ENCODE measurements around the gene ZNHIT2. TPM values are rescaled to one million over a fixed set of nuclear protein-coding genes. Genes with fewer than 3 reads are reported as not detected.

The ZNHIT2 gene
- polyA plus RNA-seq, 3 donors, result 4.6 to 6.0 (median 5.0) TPM

DNA sequence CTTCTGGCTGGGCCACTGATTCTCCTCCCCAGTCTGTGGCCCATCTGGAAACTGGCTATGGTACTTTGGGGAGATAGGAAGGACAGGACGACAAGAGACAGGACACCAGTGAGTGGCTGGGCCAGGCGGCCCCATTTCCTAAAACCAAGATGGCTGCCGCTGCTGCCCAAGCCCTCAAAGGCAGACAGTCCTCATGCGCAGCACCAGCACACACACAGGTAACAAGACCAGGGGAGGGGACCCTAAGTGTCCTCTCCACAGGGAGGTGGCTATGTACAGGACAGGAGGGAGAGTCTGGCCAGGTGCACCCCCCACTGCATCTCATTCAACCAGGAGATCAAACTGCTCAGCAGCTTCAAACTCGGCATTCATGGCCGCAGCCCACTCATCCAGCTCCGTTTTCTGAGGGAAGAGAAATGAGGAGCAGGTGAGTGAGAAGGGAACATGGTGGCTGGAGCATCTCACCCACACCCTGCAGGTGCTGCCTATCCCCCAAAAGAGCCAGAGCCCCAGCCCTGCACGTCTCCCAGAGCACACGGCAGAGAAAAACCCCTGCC, 38.6 kb downstream of the ZNHIT2 start:
- no peak for DNase-seq (ENCODE audit: low read depth in 3 of 3, low spot score in 2 of 3)

DNA sequence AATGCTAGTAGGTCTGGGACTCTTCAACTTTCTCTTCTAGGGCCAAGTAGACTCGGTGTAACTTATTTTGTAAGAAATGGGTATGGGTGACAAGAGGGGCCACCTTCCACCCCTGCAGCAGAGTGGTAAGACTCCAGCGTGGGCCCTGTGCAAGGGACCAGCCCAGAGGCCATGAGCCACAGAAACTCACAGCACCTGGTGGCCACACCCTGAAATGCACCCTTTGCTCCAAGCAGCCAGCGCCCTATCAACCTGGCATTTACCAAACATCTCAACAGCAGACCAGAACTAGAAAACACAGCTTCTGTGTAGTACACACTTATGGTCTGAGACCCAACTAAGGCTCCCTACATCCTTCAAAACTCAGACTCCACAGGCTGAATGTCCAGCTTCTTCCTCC, 39.4 kb downstream of the ZNHIT2 start:
- DNase-seq (ENCODE audit: low read depth in 3 of 3, low spot score in 2 of 3), result no peak

DNA sequence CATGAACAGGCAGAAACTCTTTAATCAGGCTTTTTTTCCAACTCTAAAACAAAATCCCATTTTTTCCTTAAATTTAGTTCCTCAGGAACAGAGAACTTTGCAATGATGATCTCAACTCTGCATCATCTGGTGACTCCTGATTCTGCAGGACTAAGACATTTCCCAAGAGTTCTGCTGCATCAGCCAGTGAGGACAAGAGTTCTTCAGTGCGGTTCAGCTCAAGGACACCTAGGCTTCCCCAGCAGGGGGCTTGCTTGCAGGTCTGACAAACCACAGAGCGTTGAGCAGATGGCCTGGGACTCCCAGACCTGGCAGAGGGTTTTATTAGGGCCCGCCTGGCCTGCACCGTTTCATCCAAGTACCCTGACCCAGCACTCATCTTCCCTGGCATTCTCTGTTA, 40.0 kb downstream of the ZNHIT2 start:
- DNase-seq (ENCODE audit: low read depth in 3 of 3, low spot score in 2 of 3), result no peak

DNA sequence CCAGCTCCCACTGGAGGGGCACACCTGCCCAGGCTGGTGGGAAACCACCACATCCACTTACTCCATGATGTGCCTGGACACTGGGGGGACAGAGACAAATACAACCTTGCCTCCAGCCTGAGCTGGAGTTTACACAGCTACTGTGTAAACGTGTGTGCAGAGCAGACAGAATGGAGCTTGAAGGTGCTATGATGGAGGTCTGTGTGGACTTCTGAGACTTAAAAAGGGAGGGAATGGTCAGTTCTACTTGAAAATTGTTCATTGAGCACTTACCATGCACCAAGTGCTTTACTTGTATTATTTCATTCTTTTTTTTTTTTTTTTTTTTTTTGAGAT, 44.9 kb downstream of the ZNHIT2 start:
- no peak for DNase-seq (ENCODE audit: low read depth in 3 of 3, low spot score in 2 of 3)

DNA sequence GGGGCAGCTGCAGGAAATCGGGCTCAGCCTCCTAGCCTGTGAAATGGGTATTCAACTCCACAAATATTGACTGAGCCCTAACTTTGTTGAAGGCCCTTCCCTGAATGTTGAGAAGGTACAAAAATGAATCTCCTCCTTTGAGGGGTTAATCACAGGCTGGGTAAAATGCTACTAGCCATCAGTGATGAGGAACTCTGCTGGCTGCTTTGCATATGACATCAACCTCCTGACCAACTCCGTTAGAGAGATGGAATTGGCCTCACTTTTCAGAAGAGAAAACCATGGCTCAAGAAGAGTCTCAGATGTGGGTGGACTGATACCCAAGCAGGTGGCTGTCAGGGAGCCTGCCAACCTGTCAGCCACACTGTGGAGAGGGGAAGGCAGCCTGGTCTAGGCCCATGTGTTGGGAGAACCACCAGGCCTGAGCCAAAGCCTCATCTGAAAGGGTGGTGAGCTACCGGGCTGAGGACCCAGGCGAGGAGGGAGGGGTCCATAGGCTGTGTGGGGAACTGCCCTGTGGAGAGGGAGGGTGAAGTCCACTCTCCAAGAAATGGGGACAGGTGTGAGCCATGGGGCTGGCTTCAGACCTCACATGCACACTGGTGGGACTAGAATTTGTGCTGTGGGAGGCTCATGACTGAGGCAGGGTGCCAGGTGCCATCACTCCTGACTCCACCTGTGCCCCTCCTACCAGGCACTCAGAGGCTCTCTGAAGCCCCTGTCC, 45.4 kb downstream of the ZNHIT2 start:
- no peak for DNase-seq (ENCODE audit: low read depth in 3 of 3, low spot score in 2 of 3)

DNA sequence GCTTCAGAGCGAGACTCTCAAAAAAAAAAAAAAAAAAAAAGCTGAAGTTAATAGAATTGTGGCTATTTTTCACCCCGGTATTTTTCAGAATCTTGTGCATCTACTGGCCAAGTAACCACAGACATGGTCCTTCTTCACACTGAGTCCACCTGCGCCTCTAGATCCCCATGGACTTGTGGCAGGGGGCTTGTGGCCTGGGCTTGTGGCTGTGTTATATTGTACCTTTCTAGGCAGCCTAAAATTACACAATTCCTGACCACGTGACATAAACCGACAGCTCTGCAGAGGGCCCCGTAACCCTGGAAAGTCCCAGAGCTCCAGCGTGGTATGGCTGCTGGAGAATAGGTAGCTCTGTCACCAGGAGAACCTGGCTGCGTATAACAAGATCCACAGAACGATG, 48.3 kb downstream of the ZNHIT2 start:
- DNase-seq (ENCODE audit: low read depth in 3 of 3, low spot score in 2 of 3), result no peak

DNA sequence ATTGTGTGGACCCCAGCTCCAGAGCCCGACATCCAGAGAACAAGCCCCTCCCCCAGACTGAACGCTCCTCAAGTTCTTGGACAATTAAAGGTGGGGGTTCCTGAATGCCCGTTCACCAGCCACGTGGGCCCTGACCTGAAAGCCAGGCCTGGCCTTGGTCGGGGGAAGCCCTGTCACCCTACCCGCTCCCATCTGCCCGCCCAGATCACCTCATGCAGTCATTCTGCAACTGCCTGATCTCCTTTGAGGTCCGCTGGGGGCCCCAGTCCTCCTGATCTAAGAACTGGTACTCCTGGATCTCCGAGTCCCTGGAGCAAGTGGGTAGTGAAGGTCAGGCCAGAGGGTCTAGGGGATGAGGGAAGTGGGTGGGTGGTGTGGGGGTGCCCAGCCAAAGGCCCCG, 50.1 kb downstream of the ZNHIT2 start:
- DNase-seq (ENCODE audit: low read depth in 3 of 3, low spot score in 2 of 3), result no peak

DNA sequence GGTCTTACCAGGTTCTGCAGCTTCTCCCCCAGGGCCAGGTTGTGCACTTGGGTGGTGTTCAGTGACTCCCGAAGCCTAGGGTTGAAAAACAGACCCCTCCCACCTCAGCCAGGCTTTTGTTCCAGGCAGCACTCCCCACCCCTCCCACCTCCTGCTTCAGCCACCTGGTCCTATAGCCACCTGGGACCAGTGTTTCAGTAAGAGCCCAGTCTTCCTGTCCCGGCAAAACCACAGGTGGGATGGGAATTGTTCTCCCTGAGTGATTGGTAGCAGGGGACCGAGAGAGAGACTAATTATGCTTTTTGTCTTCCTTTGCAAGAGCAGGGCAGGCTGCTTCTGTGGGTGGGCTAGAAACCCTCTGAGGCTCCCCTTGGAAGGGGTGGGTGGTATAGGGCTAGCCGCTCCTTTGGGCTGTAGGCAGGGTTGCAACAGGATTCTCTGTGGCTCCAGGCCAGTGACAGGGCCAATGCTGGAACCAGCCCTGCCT, 50.7 kb downstream of the ZNHIT2 start:
- DNase-seq (ENCODE audit: low read depth in 3 of 3, low spot score in 2 of 3), result no peak

Other genes starting within 250 kb of the ZNHIT2 start
- 10 to 100 TPM; 44.6 to 63.5 (median 49.4) TPM for gene EHD1, start 239.1 kb downstream of the ZNHIT2 start, polyA plus RNA-seq (ENCODE audit: insufficient read length in 3 of 3)
- gene ATG2A, start 200.5 kb downstream of the ZNHIT2 start, polyA plus RNA-seq (ENCODE audit: insufficient read length in 3 of 3), result 10 to 100 TPM; 12.8 to 14.0 (median 13.2) TPM
- gene PPP2R5B, start 193.0 kb downstream of the ZNHIT2 start, polyA plus RNA-seq (ENCODE audit: insufficient read length in 3 of 3), result 10 to 100 TPM; 14.3 to 16.3 (median 16.0) TPM
- 1 to 10 TPM; 1.5 to 1.7 (median 1.6) TPM for gene GPHA2, start 181.8 kb downstream of the ZNHIT2 start, polyA plus RNA-seq (ENCODE audit: insufficient read length in 3 of 3)
- gene MAJIN, start 145.6 kb downstream of the ZNHIT2 start, polyA plus RNA-seq (ENCODE audit: insufficient read length in 3 of 3), result 1 to 10 TPM in 1 of 3 donors, under 1 TPM in 2; 0.57 to 1.2 (median 0.67) TPM
- 1 to 10 TPM; 2.7 to 3.1 (median 3.0) TPM for gene BATF2, start 120.7 kb downstream of the ZNHIT2 start, polyA plus RNA-seq (ENCODE audit: insufficient read length in 3 of 3)
- 10 to 100 TPM; 51.5 to 64.4 (median 54.5) TPM for gene ARL2, start 103.5 kb downstream of the ZNHIT2 start, polyA plus RNA-seq (ENCODE audit: insufficient read length in 3 of 3)
- gene SNX15, start 90.3 kb downstream of the ZNHIT2 start, polyA plus RNA-seq (ENCODE audit: insufficient read length in 3 of 3), result 10 to 100 TPM; 22.9 to 29.1 (median 26.9) TPM
- gene SAC3D1, start 76.5 kb downstream of the ZNHIT2 start, polyA plus RNA-seq (ENCODE audit: insufficient read length in 3 of 3), result 10 to 100 TPM in 2 of 3 donors, 1 to 10 TPM in 1; 9.9 to 12.8 (median 10.6) TPM
- gene NAALADL1, start 59.1 kb downstream of the ZNHIT2 start, polyA plus RNA-seq (ENCODE audit: insufficient read length in 3 of 3), result 10 to 100 TPM; 10.7 to 13.0 (median 12.9) TPM
- gene CDCA5, start 33.7 kb downstream of the ZNHIT2 start, polyA plus RNA-seq (ENCODE audit: insufficient read length in 3 of 3), result 10 to 100 TPM; 17.8 to 18.4 (median 18.0) TPM
- gene ZFPL1, start 33.5 kb downstream of the ZNHIT2 start, polyA plus RNA-seq (ENCODE audit: insufficient read length in 3 of 3), result 10 to 100 TPM; 25.2 to 28.2 (median 27.3) TPM
- gene VPS51, start 21.5 kb downstream of the ZNHIT2 start, polyA plus RNA-seq (ENCODE audit: insufficient read length in 3 of 3), result 100 to 1,000 TPM in 2 of 3 donors, 10 to 100 TPM in 1; 96.9 to 104 (median 101) TPM
- 10 to 100 TPM; 68.6 to 89.4 (median 70.8) TPM for gene TM7SF2, start 5.8 kb downstream of the ZNHIT2 start, polyA plus RNA-seq (ENCODE audit: insufficient read length in 3 of 3)
- gene FAU, start 4.4 kb upstream of the ZNHIT2 start, polyA plus RNA-seq (ENCODE audit: insufficient read length in 3 of 3), result 100 to 1,000 TPM; 585 to 654 (median 621) TPM
- gene MRPL49, start 4.6 kb upstream of the ZNHIT2 start, polyA plus RNA-seq (ENCODE audit: insufficient read length in 3 of 3), result 10 to 100 TPM; 58.6 to 62.2 (median 59.5) TPM
- gene SYVN1, start 16.8 kb upstream of the ZNHIT2 start, polyA plus RNA-seq (ENCODE audit: insufficient read length in 3 of 3), result 10 to 100 TPM; 44.8 to 46.9 (median 45.6) TPM
- not detected for gene SPDYC, start 52.5 kb upstream of the ZNHIT2 start, polyA plus RNA-seq (ENCODE audit: insufficient read length in 3 of 3)
- gene CAPN1, start 64.2 kb upstream of the ZNHIT2 start, polyA plus RNA-seq (ENCODE audit: insufficient read length in 3 of 3), result 100 to 1,000 TPM in 1 of 3 donors, 10 to 100 TPM in 2; 73.4 to 102 (median 83.1) TPM
- gene POLA2, start 144.3 kb upstream of the ZNHIT2 start, polyA plus RNA-seq (ENCODE audit: insufficient read length in 3 of 3), result 10 to 100 TPM; 24.3 to 28.2 (median 25.6) TPM
- 10 to 100 TPM in 1 of 3 donors, 1 to 10 TPM in 2; 6.3 to 10.1 (median 6.5) TPM for gene CDC42EP2, start 197.2 kb upstream of the ZNHIT2 start, polyA plus RNA-seq (ENCODE audit: insufficient read length in 3 of 3)
- 10 to 100 TPM; 76.7 to 88.5 (median 81.3) TPM for gene DPF2, start 216.2 kb upstream of the ZNHIT2 start, polyA plus RNA-seq (ENCODE audit: insufficient read length in 3 of 3)
- gene TIGD3, start 237.1 kb upstream of the ZNHIT2 start, polyA plus RNA-seq (ENCODE audit: insufficient read length in 3 of 3), result under 1 TPM; 0.62 to 0.69 (median 0.64) TPM

All from right renal cortex interstitium (tissue), 3 donors.